Activated B cell treated with CpG ODN at 0.5 μM for 24 hours (primary cell): ENCODE data around the gene FHIT. TPM values are rescaled to one million over a fixed set of nuclear protein-coding genes. Genes with fewer than 3 reads are reported as not detected.
"Not testable (repeated sequence)": the region's sequence is repeated elsewhere in the genome, so short reads cannot be mapped to it uniquely, and the experiment has no call there.

Experiments
- ATAC-seq: fragments of 200-7000 bp; cut with Tn5 transposase; one replicate; pipeline ENCODE4 v1.10.0; 2021; ENCODE audit warnings: low read depth, mild to moderate bottlenecking, moderate library complexity
- CTCF ChIA-PET: fragments of 350-600 bp; sonication (Branson Sonifier 250); formaldehyde crosslinking; loops from one replicate; lab custom pipeline; 2021; ENCODE audit warnings: antibody characterized with exemption; lab: Charles Lee
- POLR2A ChIA-PET: fragments of 350-600 bp; sonication (Branson Sonifier 250); formaldehyde crosslinking; loops from one replicate; lab custom pipeline; 2021; ENCODE audit warnings: antibody characterized with exemption; lab: Charles Lee
- DNase-seq: peaks from one replicate; pipeline ENCODE4 v3.0.0; 2022
- H3K27ac Mint-ChIP-seq: one replicate; pipeline ENCODE4 v1.8.0; 2020; ENCODE audit warnings: mixed read lengths
- H3K27me3 Mint-ChIP-seq: one replicate; pipeline ENCODE4 v1.8.0; 2021; ENCODE audit warnings: mixed read lengths
- H3K36me3 Mint-ChIP-seq: one replicate; pipeline ENCODE4 v1.8.0; 2021; ENCODE audit warnings: low read depth, mixed read lengths
- H3K4me1 Mint-ChIP-seq: one replicate; pipeline ENCODE4 v1.8.0; 2021; ENCODE audit warnings: mixed read lengths
- H3K4me3 Mint-ChIP-seq: one replicate; pipeline ENCODE4 v1.8.0; 2020; ENCODE audit warnings: mild to moderate bottlenecking, mixed read lengths
- H3K9me3 Mint-ChIP-seq: one replicate; pipeline ENCODE4 v1.8.0; 2020; ENCODE audit warnings: mixed read lengths
- CTCF ChIP-seq: fragments of 200-600 bp; IDR thresholded peaks from one replicate; pipeline ENCODE4 v1.8.0; 2022; ENCODE audit warnings: antibody characterized with exemption, mild to moderate bottlenecking
- intact Hi-C: fragments of 100-400 bp; cut with micrococcal nuclease; formaldehyde crosslinking; loops from one replicate; pipeline ENCODE4 v1.15.1; 2024
- total RNA-seq: library from RNA; stranded (reverse); gene quantifications from 2 replicates; pipeline ENCODE4 v1.2.3, GENCODE V29; 2022

The FHIT gene
- total RNA-seq, 1 donor from 2014 or later = 5.5 TPM

GRCh38 chr3:60697132-60697531 lies 554.1 kb downstream of the FHIT start:
- no peaks in the 10 kb centered on the region for H3K4me1 Mint-ChIP-seq
- TF ChIP-seq CTCF = no peak
- ATAC-seq (no peak), DNase-seq (no peak)
- H3K9me3 Mint-ChIP-seq = no peaks in the 10 kb centered on the region
- ChIA-PET CTCF (no interaction called here), POLR2A (no interaction called here)
- H3K4me3 Mint-ChIP-seq = no peak overlapping the region
- H3K27ac Mint-ChIP-seq = no peak overlapping the region
- intact Hi-C loops = no loop called here
- H3K27me3 Mint-ChIP-seq = no peaks in the 10 kb centered on the region
- no peaks in the 10 kb centered on the region for H3K36me3 Mint-ChIP-seq

- Mint-ChIP-seq H3K36me3 (no peaks in the 10 kb centered on the region), H3K27me3 (no peaks in the 10 kb centered on the region), H3K9me3 (no peaks in the 10 kb centered on the region), H3K4me1 (no peaks in the 10 kb centered on the region), H3K27ac (no peak overlapping the region), H3K4me3 (no peak overlapping the region)
- no peak for DNase-seq
- TF ChIP-seq CTCF = no peak
- ChIA-PET POLR2A (no interaction called here), CTCF (no interaction called here)
- intact Hi-C loops = no loop called here
- no peak for ATAC-seq
Measured at GRCh38 chr3:60696428-60697125, 554.7 kb downstream of the FHIT start.

GRCh38 chr3:60675424-60675823 lies 575.8 kb downstream of the FHIT start:
- intact Hi-C loops = no loop called here
- peaks cover 2% of the 10 kb centered on the region for H3K9me3 Mint-ChIP-seq
- POLR2A ChIA-PET = no interaction called here
- H3K36me3 Mint-ChIP-seq = no peaks in the 10 kb centered on the region
- no peak overlapping the region for H3K4me3 Mint-ChIP-seq
- H3K27ac Mint-ChIP-seq = no peak overlapping the region
- CTCF ChIA-PET = no interaction called here
- no peak for DNase-seq
- no peaks in the 10 kb centered on the region for H3K27me3 Mint-ChIP-seq
- ATAC-seq = no peak
- no peak for TF ChIP-seq CTCF
- H3K4me1 Mint-ChIP-seq = no peaks in the 10 kb centered on the region

GRCh38 chr3:60674870-60675269 lies 576.4 kb downstream of the FHIT start:
- Mint-ChIP-seq H3K27me3 (no peaks in the 10 kb centered on the region), H3K4me3 (no peak overlapping the region), H3K27ac (no peak overlapping the region), H3K4me1 (no peaks in the 10 kb centered on the region), H3K36me3 (no peaks in the 10 kb centered on the region), H3K9me3 (peaks cover 2% of the 10 kb centered on the region)
- CTCF ChIA-PET = no interaction called here
- no peak for DNase-seq
- TF ChIP-seq CTCF = no peak
- intact Hi-C loops = no loop called here
- POLR2A ChIA-PET = no interaction called here
- no peak for ATAC-seq

GRCh38 chr3:60673123-60673522 lies 578.1 kb downstream of the FHIT start:
- CTCF ChIA-PET = no interaction called here
- POLR2A ChIA-PET = no interaction called here
- ATAC-seq (no peak), DNase-seq (no peak)
- intact Hi-C loops = no loop called here
- Mint-ChIP-seq H3K27ac (no peak overlapping the region), H3K27me3 (no peaks in the 10 kb centered on the region), H3K4me3 (no peak overlapping the region), H3K9me3 (peaks cover 2% of the 10 kb centered on the region), H3K36me3 (no peaks in the 10 kb centered on the region), H3K4me1 (no peaks in the 10 kb centered on the region)
- TF ChIP-seq CTCF = no peak

- H3K36me3 Mint-ChIP-seq, CTCF ChIA-PET, intact Hi-C loops, DNase-seq, POLR2A ChIA-PET, H3K27me3 Mint-ChIP-seq, H3K27ac Mint-ChIP-seq, ATAC-seq, H3K4me1 Mint-ChIP-seq, H3K9me3 Mint-ChIP-seq, H3K4me3 Mint-ChIP-seq: not testable (repeated sequence)
Measured at GRCh38 chr3:60672337-60672736, 578.9 kb downstream of the FHIT start.
